Measurements from ENCODE around the gene PSG2. TPM values are rescaled to one million over a fixed set of nuclear protein-coding genes. Genes with fewer than 3 reads are reported as not detected.
"Not testable (repeated sequence)": the region's sequence is repeated elsewhere in the genome, so short reads cannot be mapped to it uniquely, and the experiment has no call there.

PSG2 gene
- not detected for total RNA-seq

- ATAC-seq; DNase-seq (ENCODE audit: low spot score); intact Hi-C loops (cut with DNase I): not testable (repeated sequence)
Measured at GRCh38 chr19:43082601-43083000, at the start of gene PSG2. TSS of gene PSG2 (minus strand) at chr19:43082701. CDS start at chr19:43082569, 132 bp downstream.

DNA sequence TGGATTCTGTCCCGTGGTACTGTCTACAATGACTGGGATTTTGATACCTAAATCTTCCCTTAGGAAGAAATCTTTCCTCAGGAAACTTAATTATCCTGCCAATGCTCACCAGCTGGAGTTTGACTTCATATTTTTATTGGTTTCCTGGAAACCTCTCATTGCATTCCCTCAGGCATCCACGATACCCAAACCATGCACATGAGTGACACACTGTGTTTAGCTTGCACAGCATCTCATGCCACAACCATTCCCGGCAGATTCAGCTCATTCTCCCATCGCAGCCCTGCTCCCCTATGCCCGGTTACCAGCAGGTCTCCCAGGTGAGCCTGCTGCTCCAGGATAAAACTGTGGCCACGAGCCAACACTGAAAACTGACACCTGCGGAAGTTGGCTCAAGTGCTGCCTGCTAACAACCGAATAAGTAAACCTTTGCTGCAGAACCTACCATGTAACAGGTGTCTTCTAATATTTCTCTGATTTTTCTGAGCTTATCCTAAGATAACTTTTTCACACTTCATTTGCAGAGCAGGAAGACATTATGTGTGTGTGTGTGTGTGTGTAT is 48.9 kb upstream of the PSG2 start:
- DNase-seq (ENCODE audit: low spot score); intact Hi-C loops (cut with DNase I); ATAC-seq: not testable (repeated sequence)

DNA sequence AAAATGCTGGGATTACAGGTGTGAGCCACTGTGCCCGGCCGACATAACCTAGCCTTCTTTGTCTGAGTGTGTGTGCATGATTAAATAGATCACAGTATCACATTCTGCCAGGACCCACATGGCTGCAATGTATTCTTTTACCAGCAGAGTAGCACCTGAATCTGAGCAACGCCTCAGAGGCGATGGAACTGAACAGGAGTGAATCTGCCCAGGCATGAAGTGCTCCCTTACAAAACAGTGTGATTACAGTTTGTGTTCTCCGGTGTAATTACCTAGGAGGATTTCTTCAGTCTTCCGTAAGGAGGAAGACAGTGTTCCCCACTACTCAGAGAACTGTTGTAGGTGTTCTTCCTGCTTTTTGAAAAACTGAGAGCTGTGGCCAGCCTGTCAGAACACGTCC is 46.7 kb upstream of the PSG2 start:
- ATAC-seq; DNase-seq (ENCODE audit: low spot score); intact Hi-C loops (cut with DNase I): not testable (repeated sequence)

GRCh38 chr19:43127336-43127735 is 44.8 kb upstream of the PSG2 start:
- ATAC-seq; intact Hi-C loops (cut with DNase I); DNase-seq (ENCODE audit: low spot score): not testable (repeated sequence)

DNA sequence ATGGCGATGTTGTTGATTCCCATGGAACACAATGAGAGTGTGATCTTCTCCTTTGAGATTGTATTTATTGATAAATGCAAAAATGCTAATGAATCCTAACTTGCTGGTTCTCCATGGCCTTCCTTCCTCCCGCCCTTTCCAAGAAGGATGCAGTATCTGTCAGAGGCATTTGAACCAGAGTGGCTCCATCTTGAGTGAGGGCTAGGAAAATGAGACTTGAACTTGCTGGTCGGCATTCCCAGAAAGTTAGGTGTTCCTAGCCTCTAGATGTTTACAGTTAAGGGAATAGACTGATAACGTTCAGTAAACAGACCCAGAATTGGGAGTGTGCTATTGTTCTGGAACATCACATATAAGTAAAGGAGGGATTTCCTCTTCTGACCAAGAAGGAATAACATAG is 44.2 kb upstream of the PSG2 start:
- intact Hi-C loops (cut with DNase I), result no loop called here
- DNase-seq (ENCODE audit: low spot score) (no peak), ATAC-seq (no peak)

DNA sequence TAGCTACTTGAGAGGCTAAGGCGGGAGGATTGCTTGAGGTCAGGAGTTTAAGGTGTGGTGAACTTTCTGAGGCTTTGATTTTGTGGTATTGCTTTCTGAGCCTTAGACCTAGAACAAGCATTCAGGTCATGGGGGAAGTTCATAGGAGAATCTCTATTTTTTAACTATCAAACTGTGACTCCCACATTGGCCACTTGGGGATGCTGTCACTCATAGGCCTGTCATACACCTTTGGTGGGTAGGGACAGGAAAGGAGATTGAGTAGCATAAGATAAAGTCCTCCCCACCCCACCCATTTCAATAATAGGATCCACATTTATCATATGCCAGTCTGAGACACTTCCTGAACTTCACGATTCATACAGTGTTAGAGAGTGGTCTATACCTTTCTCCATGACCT is 41.9 kb upstream of the PSG2 start:
- DNase-seq (ENCODE audit: low spot score) (no peak), ATAC-seq (no peak)
- intact Hi-C loops (cut with DNase I), result no loop called here

GRCh38 chr19:43120433-43121026 is 38.0 kb upstream of the PSG2 start:
- ATAC-seq; DNase-seq (ENCODE audit: low spot score); intact Hi-C loops (cut with DNase I): not testable (repeated sequence)

DNA sequence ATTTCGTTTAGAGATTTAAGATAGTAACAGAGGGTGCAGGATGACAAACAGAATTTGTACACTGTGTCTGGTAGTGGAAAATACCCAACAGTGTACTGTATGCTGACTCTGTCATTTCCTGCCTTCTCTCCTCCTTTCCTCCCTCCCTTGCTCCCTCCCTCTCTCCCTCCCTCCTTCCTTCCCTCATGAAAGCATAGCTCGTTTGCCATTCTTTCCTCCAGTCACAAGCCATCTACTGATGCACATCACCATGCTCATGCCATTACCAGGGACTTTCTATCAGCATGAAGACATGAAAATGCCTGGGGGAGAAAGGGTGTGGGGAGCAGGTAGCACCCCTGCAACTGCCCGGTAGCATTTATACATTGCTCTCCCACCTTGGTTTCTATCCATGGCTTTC is 37.0 kb upstream of the PSG2 start:
- DNase-seq (ENCODE audit: low spot score); ATAC-seq; intact Hi-C loops (cut with DNase I): not testable (repeated sequence)

DNA sequence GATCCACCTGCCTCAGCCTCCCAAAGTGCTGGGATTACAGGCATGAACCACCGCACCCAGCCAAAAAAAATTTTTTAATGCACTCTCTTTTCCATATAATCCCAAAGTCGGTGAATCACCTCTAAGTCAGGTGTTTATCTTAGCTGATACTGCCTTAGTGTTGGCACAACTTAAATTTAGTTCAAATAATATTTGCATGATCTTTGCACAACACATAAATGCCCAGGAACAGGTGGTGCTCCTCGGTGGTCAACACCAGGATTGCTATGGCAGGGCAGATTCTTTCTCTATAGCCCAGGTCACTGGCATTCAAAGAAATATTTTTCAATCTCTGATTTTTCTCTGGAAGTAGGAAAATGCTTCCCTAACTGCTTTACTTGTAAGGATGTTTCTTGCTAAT is 33.9 kb upstream of the PSG2 start:
- intact Hi-C loops (cut with DNase I); ATAC-seq; DNase-seq (ENCODE audit: low spot score): not testable (repeated sequence)

- ATAC-seq; intact Hi-C loops (cut with DNase I): not testable (repeated sequence)
Measured at GRCh38 chr19:43115548-43115947, 33.0 kb upstream of the PSG2 start.

DNA sequence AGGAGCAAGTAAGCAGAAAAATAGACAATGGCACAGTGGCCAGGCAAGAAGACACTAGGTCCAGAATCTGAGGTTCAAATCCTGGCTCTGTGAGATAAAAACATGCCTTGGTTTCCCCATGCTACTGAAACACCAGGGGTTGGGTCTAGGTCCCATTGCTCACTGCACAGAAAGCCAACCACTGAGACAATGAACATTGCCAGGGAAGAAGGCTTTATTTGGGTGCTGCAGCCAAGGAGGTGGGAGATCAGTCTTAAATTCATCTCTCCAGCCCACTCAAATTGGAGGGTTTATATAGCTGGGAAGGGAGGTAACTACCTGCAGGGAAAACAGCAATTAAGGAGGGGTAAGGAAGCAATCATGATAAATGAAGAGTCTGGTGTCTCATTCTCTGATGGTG is 32.6 kb upstream of the PSG2 start:
- DNase-seq (ENCODE audit: low spot score); ATAC-seq; intact Hi-C loops (cut with DNase I): not testable (repeated sequence)

More at GRCh38 chr19:43115548-43115947, 33.0 kb upstream of the PSG2 start:
- DNase-seq (ENCODE audit: low spot score), result not testable (repeated sequence)

GRCh38 chr19:43114626-43115025 is 32.1 kb upstream of the PSG2 start:
- ATAC-seq; DNase-seq (ENCODE audit: low spot score); intact Hi-C loops (cut with DNase I): not testable (repeated sequence)

DNA sequence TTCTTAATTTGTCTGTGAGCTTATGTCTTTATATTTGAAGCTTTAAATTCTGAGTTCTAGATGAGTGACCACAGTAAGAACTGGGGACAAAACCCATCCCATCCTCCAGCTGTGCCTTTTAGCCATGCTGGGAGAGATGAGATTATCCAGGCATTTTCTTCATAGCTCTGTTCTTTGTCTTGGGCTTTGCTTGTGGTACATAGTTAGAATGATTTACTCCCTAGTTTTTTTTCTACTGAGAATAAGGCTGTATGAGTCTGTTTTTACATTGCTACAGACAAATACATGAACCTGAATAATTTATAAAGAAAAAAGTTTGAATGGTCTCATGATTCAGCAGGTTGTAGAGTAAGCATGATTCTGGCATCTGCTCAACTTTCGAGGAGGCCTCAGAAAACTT is 24.9 kb upstream of the PSG2 start:
- ATAC-seq; intact Hi-C loops (cut with DNase I); DNase-seq (ENCODE audit: low spot score): not testable (repeated sequence)

- intact Hi-C loops (cut with DNase I), result no loop called here
- ATAC-seq, result no peak
- DNase-seq (ENCODE audit: low spot score), result no peak
Measured at GRCh38 chr19:43105496-43105895, 23.0 kb upstream of the PSG2 start.

GRCh38 chr19:43104215-43104850 is 21.8 kb upstream of the PSG2 start:
- intact Hi-C loops (cut with DNase I); ATAC-seq; DNase-seq (ENCODE audit: low spot score): not testable (repeated sequence)

- DNase-seq (ENCODE audit: low spot score) (no peak), ATAC-seq (no peak)
- intact Hi-C loops (cut with DNase I), result no loop called here
Measured at GRCh38 chr19:43101950-43102349, 19.4 kb upstream of the PSG2 start.

- ATAC-seq; DNase-seq (ENCODE audit: low spot score); intact Hi-C loops (cut with DNase I): not testable (repeated sequence)
Measured at GRCh38 chr19:43098416-43098815, 15.9 kb upstream of the PSG2 start.

DNA sequence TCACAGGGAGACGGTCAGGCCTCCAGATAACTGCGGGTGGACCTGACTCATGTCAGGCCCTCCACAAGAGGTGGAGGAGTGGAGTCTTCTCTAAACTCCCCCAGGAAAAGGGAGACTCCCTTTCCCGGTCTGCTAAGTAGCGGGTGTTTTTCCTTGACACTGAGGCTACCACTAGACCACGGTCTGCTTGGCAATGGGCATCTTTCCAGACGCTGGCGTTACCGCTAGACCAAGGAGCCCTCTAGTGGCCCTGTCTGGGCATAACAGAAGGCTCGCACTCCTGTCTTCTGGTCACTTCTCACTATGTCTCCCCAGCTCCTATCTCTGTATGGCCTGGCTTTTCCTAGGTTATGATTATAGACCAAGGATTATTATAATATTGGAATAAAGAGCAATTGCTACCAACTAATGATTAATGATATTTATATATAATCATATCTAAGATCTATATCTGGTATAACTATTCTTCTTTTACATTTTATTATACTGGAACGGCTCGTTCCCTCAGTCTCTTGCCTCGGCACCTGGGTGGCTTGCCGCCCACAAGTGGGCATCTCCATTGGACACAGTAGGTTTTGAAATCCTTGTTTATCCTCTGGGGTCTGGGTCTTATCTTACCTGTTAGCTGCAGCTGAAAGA is 5.3 kb upstream of the PSG2 start:
- intact Hi-C loops (cut with DNase I); DNase-seq (ENCODE audit: low spot score): not testable (repeated sequence)

DNA sequence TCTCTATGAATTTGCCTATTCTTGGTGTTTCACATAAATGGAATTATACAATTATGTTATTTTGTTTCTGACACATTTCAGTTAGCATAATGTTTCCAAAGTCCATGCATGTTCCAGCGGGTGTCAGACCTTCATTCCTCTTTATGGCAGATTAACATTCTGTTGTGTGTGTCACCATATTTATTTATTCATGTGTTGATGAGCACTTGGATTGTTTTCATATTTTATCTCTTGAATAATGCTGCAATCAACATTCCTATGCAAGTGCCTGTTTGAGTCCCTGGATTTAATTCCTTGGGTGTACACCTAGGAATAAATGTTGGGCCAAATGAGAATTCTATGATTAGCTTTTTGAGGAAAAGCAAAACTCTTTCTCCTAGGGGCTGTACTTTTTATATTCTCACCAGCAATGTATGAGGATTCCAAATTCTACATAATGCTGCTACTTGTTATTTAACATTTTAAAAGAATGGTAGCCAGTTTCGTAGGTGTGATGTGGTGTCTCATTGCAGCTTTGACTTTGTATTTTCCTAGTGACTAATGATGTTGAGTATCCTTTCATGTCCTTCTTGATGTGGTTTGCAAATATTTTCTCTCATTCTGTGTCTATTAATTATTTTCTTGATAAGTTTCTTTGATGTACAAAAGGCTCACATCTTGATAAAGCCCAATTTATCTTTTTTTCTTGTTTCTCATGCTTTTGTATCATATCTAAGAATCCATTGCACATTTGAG is 3.5 kb upstream of the PSG2 start:
- DNase-seq (ENCODE audit: low spot score); intact Hi-C loops (cut with DNase I); ATAC-seq: not testable (repeated sequence)

More for the DNA sequence above, 5.3 kb upstream of the PSG2 start:
- ATAC-seq, result not testable (repeated sequence)
